DLD1 (cell line): ENCODE results near the gene IARS1.

Experiments
- in situ Hi-C: cut with HindIII; loops from 2 replicates; pipeline ENCODE4 v1.10.0; 2017; ENCODE audit warnings: low sequenced_read_pairs

IARS1 gene

GRCh38 chr9:92295827-92296258, 2.3 kb upstream of the IARS1 start:
- in situ Hi-C loops: no loop called here

- in situ Hi-C loops: no loop called here
Measured at GRCh38 chr9:92295240-92295790, 1.8 kb upstream of the IARS1 start.

GRCh38 chr9:92294297-92294676, 790 bp upstream of the IARS1 start:
- in situ Hi-C loops: no loop called here

- in situ Hi-C loops: no loop called here
Measured at GRCh38 chr9:92293075-92293354, 482 bp downstream of the IARS1 start.

- in situ Hi-C loops: no loop called here
Measured at GRCh38 chr9:92292338-92293074, 991 bp downstream of the IARS1 start.

- in situ Hi-C loops: no loop called here
Measured at GRCh38 chr9:92291577-92291976, 1.9 kb downstream of the IARS1 start.

GRCh38 chr9:92290785-92291429, 2.6 kb downstream of the IARS1 start:
- in situ Hi-C loops: no loop called here

GRCh38 chr9:92289708-92290390, 3.6 kb downstream of the IARS1 start:
- in situ Hi-C loops: no loop called here

- in situ Hi-C loops: no loop called here
Measured at GRCh38 chr9:92279302-92279701, 14.2 kb downstream of the IARS1 start.

GRCh38 chr9:92278110-92278509, 15.4 kb downstream of the IARS1 start:
- in situ Hi-C loops: no loop called here

GRCh38 chr9:92276331-92277032, 17.0 kb downstream of the IARS1 start:
- in situ Hi-C loops: no loop called here

GRCh38 chr9:92275541-92275940, 18.0 kb downstream of the IARS1 start:
- in situ Hi-C loops: no loop called here

GRCh38 chr9:92270511-92270910, 23.0 kb downstream of the IARS1 start:
- in situ Hi-C loops: no loop called here

- in situ Hi-C loops: no loop called here
Measured at GRCh38 chr9:92266486-92266885, 27.0 kb downstream of the IARS1 start.

GRCh38 chr9:92265154-92265553, 28.3 kb downstream of the IARS1 start:
- in situ Hi-C loops: no loop called here

GRCh38 chr9:92263131-92263530, 30.4 kb downstream of the IARS1 start:
- in situ Hi-C loops: no loop called here

- in situ Hi-C loops: no loop called here
Measured at GRCh38 chr9:92257327-92257726, 36.2 kb downstream of the IARS1 start.

- in situ Hi-C loops: no loop called here
Measured at GRCh38 chr9:92254381-92255337, 38.8 kb downstream of the IARS1 start.

GRCh38 chr9:92253656-92254055, 39.8 kb downstream of the IARS1 start:
- in situ Hi-C loops: no loop called here

GRCh38 chr9:92247981-92248380, 45.5 kb downstream of the IARS1 start:
- in situ Hi-C loops: no loop called here
